Activated T-cell treated with anti-CD3 and anti-CD28 coated beads, Interleukin-2, amount 50 U/mL, for 4 hours (primary cell): ENCODE measurements around the gene NTN1. TPM values are rescaled to one million over a fixed set of nuclear protein-coding genes. Genes with fewer than 3 reads are reported as not detected.
"Not testable (repeated sequence)": the region's sequence is repeated elsewhere in the genome, so short reads cannot be mapped to it uniquely, and the experiment has no call there.

Experiments used
- ATAC-seq, 2 donors: fragments of 200-7000 bp; cut with Tn5 transposase; one replicate each; pipeline ENCODE4 v1.10.0; 2021
- DNase-seq: peaks from one replicate; pipeline ENCODE4 v3.0.0-alpha.2; 2020
- H3K27me3 Mint-ChIP-seq: one replicate; pipeline ENCODE4 v1.8.0; 2021; ENCODE audit warnings: low read depth, mixed read lengths
- H3K36me3 Mint-ChIP-seq: one replicate; pipeline ENCODE4 v1.8.0; 2022; ENCODE audit warnings: mixed read lengths; ENCODE audit not compliant: insufficient read depth
- H3K4me1 Mint-ChIP-seq: one replicate; pipeline ENCODE4 v1.8.0; 2021; ENCODE audit warnings: low read depth, mixed read lengths
- H3K4me3 Mint-ChIP-seq: one replicate; pipeline ENCODE4 v1.8.0; 2021; ENCODE audit warnings: mild to moderate bottlenecking, moderate library complexity, mixed read lengths
- H3K9me3 Mint-ChIP-seq: one replicate; pipeline ENCODE4 v1.8.0; 2021; ENCODE audit warnings: mixed read lengths
- total RNA-seq, 3 donors: library from RNA; stranded (reverse); gene quantifications; one replicate each; pipeline ENCODE4 v1.2.1, GENCODE V29; 2021

The NTN1 gene
- total RNA-seq, 3 donors from 2014 or later = 0.53 to 0.71 (median 0.55) TPM

- no peaks in the 10 kb centered on the region for H3K36me3 Mint-ChIP-seq
- no peaks in the 10 kb centered on the region for H3K4me1 Mint-ChIP-seq
- H3K9me3 Mint-ChIP-seq = no peaks in the 10 kb centered on the region
- ATAC-seq = no peak
- no peak overlapping the region for H3K4me3 Mint-ChIP-seq
- no peak for DNase-seq
- peaks cover 8% of the 10 kb centered on the region for H3K27me3 Mint-ChIP-seq
These were observed 50.6 kb downstream of the NTN1 start for GRCh38 chr17:9071811-9072498.

GRCh38 chr17:9072696-9073339 lies 51.5 kb downstream of the NTN1 start:
- no peaks in the 10 kb centered on the region for H3K9me3 Mint-ChIP-seq
- no peak for DNase-seq
- no peak for ATAC-seq
- no peaks in the 10 kb centered on the region for H3K4me1 Mint-ChIP-seq
- no peak overlapping the region for H3K4me3 Mint-ChIP-seq
- no peaks in the 10 kb centered on the region for H3K36me3 Mint-ChIP-seq
- H3K27me3 Mint-ChIP-seq = peaks cover 8% of the 10 kb centered on the region

- DNase-seq (no peak), ATAC-seq (no peak)
- H3K9me3 Mint-ChIP-seq = no peaks in the 10 kb centered on the region
- peaks cover 4% of the 10 kb centered on the region for H3K27me3 Mint-ChIP-seq
- no peak overlapping the region for H3K4me3 Mint-ChIP-seq
- no peaks in the 10 kb centered on the region for H3K36me3 Mint-ChIP-seq
- peaks cover 2% of the 10 kb centered on the region for H3K4me1 Mint-ChIP-seq
These were observed 52.8 kb downstream of the NTN1 start for GRCh38 chr17:9074131-9074530.

DNA sequence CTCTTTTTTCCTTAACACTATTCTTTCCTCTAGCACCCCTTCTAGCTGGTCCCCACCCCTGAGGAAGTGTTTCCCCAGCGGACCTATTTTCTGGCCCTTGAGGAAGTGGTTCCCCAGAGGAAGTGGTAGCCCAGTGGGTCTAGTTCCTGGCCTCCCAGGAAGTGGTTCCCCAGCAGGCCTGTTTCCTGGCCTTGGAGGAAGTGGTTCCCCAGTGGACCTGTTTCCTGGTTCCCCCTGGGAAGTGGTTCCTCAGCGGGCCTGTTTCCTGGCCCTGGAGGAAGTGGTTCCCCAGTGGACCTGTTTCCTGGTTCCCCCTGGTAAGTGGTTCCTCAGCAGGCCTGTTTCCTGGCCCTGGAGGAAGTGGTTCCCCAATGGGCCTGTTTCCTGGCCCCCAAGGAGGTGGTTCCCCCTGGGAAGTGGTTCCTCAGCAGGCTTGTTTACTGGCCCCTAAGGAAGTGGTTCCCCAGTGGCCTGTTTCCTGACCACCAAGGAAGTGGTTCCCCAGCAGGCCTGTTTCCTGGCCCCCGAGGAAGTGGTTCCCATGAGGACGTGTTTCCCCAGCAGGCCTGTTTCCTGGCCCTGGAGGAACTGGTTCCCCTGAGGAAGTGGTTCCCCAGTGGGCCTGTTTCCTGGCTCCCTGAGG lies 58.3 kb downstream of the NTN1 start:
- H3K27me3 Mint-ChIP-seq = no peaks in the 10 kb centered on the region
- H3K4me1 Mint-ChIP-seq = peaks cover 6% of the 10 kb centered on the region
- peaks cover 3% of the 10 kb centered on the region for H3K9me3 Mint-ChIP-seq
- DNase-seq = no peak
- no peaks in the 10 kb centered on the region for H3K36me3 Mint-ChIP-seq
- peak in 1 of 2 donors; percentile 21 for ATAC-seq
- H3K4me3 Mint-ChIP-seq = no peak overlapping the region

DNA sequence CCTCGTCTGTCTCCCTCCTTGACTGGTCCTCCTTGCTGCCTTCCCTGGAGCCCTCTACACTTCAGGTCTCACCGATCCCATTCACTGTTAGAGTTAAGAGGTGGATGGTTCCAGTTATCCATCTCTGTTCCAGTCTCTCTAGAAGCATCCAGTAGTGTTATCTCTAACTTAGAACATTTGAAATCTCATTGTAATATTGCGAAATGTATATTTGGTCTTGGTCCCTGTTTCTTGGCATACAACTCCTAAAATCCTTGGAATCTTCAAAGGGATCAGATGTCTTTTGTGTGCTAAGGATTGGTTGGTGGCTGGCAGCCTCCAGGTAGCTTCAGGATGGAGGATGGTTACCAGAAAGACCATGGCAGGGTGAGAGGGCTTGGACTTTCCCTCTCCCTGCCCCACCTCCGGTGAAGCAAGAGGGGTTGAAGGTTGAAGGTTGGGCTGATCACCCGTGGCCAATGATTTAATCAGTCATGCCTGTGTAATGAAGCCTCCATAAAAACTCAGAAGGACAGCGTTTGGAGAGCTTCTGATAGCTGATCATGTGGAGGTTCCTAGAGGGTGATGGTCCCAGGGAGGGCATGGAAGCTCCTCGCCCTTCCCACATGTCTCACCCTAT lies 59.1 kb downstream of the NTN1 start:
- no peaks in the 10 kb centered on the region for H3K36me3 Mint-ChIP-seq
- no peaks in the 10 kb centered on the region for H3K27me3 Mint-ChIP-seq
- ATAC-seq (no peak), DNase-seq (no peak)
- H3K4me3 Mint-ChIP-seq = no peak overlapping the region
- peaks cover 6% of the 10 kb centered on the region for H3K4me1 Mint-ChIP-seq
- H3K9me3 Mint-ChIP-seq = peaks cover 3% of the 10 kb centered on the region

DNA sequence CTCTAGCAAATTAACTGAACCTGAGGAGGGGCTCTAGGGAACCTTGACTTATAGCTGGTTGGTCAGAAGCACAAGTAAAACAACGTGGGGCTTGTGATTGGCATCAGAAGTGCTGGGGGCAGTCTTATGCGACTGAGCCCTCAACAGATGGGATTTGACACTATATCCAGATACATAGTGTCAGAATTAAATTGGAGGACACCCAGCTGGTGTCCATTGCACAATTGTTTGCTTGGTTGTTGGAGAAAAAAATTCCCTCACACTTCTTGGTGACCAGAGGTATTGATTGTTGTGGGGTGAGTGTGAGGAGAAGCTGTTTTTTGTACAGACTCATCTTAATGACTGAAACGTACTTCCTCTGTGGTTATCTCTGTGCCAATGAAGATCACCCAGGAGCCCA lies 59.7 kb downstream of the NTN1 start:
- no peaks in the 10 kb centered on the region for H3K27me3 Mint-ChIP-seq
- DNase-seq (no peak), ATAC-seq (no peak)
- H3K9me3 Mint-ChIP-seq = peaks cover 3% of the 10 kb centered on the region
- H3K4me3 Mint-ChIP-seq = no peak overlapping the region
- H3K36me3 Mint-ChIP-seq = no peaks in the 10 kb centered on the region
- H3K4me1 Mint-ChIP-seq = peaks cover 6% of the 10 kb centered on the region

DNA sequence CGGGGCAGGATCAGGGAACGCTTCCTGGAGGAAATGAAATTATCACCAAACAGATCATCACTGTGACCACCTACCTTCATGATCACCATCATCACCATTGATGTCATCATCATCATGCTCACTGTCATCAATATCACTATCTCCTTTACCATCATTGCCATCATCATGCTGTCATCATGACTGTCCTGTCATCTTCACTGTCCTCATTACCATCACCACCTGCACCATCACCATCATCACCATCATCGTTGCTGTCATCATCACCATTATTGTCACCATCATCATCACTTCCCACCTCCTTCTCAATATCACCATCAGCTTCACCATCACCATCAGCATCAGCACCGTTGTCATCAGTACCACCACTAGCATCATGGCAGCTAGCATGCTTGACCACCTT lies 65.3 kb downstream of the NTN1 start:
- no peak overlapping the region for H3K4me3 Mint-ChIP-seq
- no peaks in the 10 kb centered on the region for H3K9me3 Mint-ChIP-seq
- H3K4me1 Mint-ChIP-seq = no peaks in the 10 kb centered on the region
- no peaks in the 10 kb centered on the region for H3K36me3 Mint-ChIP-seq
- H3K27me3 Mint-ChIP-seq = peaks cover 5% of the 10 kb centered on the region
- ATAC-seq = no peak
- no peak for DNase-seq

- Mint-ChIP-seq H3K4me1 (no peaks in the 10 kb centered on the region), H3K9me3 (no peaks in the 10 kb centered on the region), H3K27me3 (peaks cover 5% of the 10 kb centered on the region), H3K4me3 (no peak overlapping the region), H3K36me3 (no peaks in the 10 kb centered on the region)
- DNase-seq (no peak), ATAC-seq (no peak)
These were observed 66.6 kb downstream of the NTN1 start for GRCh38 chr17:9087921-9088320.

DNA sequence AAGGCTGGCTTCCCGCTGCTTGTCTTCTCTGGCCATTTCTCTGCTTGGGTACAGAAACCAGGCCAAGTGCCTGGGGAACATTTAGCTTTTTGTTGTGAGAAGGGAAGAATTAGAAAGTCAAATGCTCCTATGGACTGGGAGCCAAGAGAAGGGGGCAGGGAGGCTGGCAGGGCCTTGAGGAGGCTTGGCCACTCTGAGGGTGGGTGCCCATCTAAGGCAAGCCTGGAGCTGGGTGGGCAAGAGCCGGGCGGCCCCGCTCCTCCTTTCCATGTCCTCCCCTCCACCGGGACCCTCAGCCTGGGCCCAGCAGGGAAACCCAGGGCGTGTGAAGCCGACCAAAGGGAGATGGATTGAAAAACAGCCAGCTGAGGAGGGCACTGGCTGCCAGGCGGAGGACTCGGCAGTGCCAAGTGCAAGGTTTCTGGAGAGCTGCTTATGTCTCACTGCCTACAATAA lies 69.4 kb downstream of the NTN1 start:
- no peak for DNase-seq
- Mint-ChIP-seq H3K4me3 (no peak overlapping the region), H3K4me1 (no peaks in the 10 kb centered on the region), H3K9me3 (no peaks in the 10 kb centered on the region), H3K27me3 (peaks cover 5% of the 10 kb centered on the region), H3K36me3 (no peaks in the 10 kb centered on the region)
- ATAC-seq = no peak

GRCh38 chr17:9094193-9094592 lies 72.9 kb downstream of the NTN1 start:
- ATAC-seq (no peak), DNase-seq (no peak)
- H3K36me3 Mint-ChIP-seq = no peaks in the 10 kb centered on the region
- peaks cover 18% of the 10 kb centered on the region for H3K27me3 Mint-ChIP-seq
- no peaks in the 10 kb centered on the region for H3K4me1 Mint-ChIP-seq
- H3K9me3 Mint-ChIP-seq = no peaks in the 10 kb centered on the region
- no peak overlapping the region for H3K4me3 Mint-ChIP-seq

GRCh38 chr17:9095390-9095789 lies 74.1 kb downstream of the NTN1 start:
- no peaks in the 10 kb centered on the region for H3K4me1 Mint-ChIP-seq
- no peak overlapping the region for H3K4me3 Mint-ChIP-seq
- DNase-seq (no peak), ATAC-seq (no peak)
- no peaks in the 10 kb centered on the region for H3K9me3 Mint-ChIP-seq
- H3K27me3 Mint-ChIP-seq = peaks cover 22% of the 10 kb centered on the region
- no peaks in the 10 kb centered on the region for H3K36me3 Mint-ChIP-seq

- H3K27me3 Mint-ChIP-seq = peaks cover 34% of the 10 kb centered on the region
- H3K36me3 Mint-ChIP-seq = no peaks in the 10 kb centered on the region
- H3K4me3 Mint-ChIP-seq = no peak overlapping the region
- ATAC-seq = no peak
- no peak for DNase-seq
- peaks cover 5% of the 10 kb centered on the region for H3K9me3 Mint-ChIP-seq
- H3K4me1 Mint-ChIP-seq = no peaks in the 10 kb centered on the region
These were observed 77.0 kb downstream of the NTN1 start for GRCh38 chr17:9098242-9098825.

- H3K36me3 Mint-ChIP-seq = no peaks in the 10 kb centered on the region
- peaks cover 5% of the 10 kb centered on the region for H3K9me3 Mint-ChIP-seq
- H3K27me3 Mint-ChIP-seq = peaks cover 34% of the 10 kb centered on the region
- DNase-seq (no peak), ATAC-seq (no peak)
- no peaks in the 10 kb centered on the region for H3K4me1 Mint-ChIP-seq
- no peak overlapping the region for H3K4me3 Mint-ChIP-seq
These were observed 80.0 kb downstream of the NTN1 start for GRCh38 chr17:9101356-9101755.

DNA sequence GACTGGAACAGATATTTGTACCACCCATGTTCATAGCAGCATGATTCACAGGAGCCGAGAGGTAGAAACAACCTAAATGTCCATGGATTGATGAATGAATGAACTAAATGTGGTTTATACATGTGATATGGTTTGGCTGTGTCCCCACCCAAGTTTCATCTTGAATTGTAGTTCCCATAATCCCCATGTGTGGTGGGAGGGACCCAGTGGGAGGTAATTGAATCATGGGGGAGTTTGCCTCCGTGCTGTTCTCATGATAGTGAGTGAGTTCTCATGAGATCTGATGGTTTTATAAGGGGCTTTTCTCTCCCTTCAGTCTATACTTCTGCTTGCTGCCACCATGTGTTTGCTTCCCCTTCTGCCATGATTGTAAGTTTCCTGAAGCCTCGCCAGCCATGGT lies 81.9 kb downstream of the NTN1 start:
- not testable (repeated sequence) for H3K36me3 Mint-ChIP-seq, DNase-seq, ATAC-seq, H3K9me3 Mint-ChIP-seq, H3K4me3 Mint-ChIP-seq, H3K4me1 Mint-ChIP-seq
- H3K27me3 Mint-ChIP-seq = peaks cover 23% of the 10 kb centered on the region
